DMS114 treated with DMSO at 0.1 percent for 48 hours (cell line): Measurements from ENCODE around the gene RAB39B.

Source experiments
- DNase-seq: peaks from one replicate; lab custom pipeline; 2025; ENCODE audit not compliant: unreplicated experiment; lab: John Stamatoyannopoulos, UW

The RAB39B gene

DNA sequence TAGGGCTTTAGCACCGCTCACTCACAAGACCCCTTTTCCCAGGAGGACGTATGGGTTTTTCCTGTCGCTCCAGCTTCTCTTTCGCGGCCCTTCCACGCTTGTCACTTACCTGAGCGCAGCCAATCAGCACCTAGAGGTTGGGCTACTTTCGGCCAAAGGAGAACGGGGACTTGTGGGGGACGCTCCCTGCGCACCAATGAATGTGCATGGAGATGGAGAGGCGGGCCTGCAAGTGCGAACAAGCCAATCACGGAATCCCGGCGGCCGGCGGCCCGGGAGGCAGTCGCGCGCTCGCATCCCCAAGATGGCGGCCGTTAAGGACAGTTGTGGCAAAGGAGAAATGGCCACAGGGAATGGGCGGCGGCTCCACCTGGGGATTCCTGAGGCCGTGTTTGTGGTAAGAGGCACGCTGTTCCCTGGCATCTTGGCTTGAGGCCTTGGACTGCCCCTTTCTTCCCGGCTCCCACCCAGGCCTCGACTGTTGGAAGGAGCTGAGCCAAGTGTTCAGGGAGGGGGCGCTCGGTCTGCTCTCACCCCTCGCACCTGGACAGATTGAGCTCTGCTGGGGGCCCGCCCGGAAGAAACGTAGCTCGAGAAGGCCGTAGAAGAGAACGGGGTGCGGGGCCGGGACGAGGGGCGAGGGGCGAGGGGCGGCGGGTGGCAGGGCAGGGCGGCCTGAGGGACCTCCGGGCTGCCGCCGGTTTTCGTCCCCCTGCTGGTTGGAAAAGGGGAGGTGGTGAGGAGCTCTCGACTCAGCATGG, 47.9 kb downstream of the RAB39B start, which contains the start of gene VBP1:
Gene VBP1, plus strand, starts transcription at position 282 of the 761 bp plus-strand sequence. Its CDS starts 23 bp downstream, at position 305.
- peak; percentile 80 for DNase-seq

DNA sequence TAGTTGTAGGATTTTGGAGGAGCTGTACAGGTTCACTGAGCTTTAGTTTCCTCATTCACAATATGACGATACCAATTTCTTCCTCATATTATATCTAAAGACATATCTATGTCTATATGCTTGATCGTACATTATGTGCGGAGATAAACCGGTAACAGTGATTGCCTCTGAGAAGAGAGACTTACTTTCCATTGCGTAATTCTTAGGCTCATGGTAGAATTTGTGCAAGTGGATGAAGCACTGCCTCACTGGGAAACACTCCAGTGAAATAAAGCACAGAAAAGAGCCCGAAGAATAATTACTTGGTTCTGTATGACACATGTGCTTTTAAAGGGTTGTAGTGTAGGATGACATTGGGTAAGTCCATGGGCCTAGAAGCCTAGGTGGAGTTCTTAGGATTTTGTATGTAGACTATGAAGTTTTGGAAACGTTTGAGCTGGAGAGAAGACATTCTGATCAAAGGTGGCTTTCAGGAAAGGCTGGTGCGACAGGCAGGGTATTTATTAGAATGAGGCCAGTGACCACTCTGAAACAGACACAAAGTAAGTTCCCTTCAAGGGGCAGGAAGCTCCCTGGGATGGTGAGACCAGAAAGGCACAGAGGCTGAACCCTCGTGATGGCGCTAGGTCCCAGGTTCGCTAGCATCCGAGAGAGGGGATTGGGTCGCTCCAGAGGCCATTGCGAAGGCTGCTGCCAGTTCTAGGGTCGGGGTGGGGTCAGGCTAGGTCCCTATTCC, 48.7 kb downstream of the RAB39B start:
- DNase-seq: no peak

DNA sequence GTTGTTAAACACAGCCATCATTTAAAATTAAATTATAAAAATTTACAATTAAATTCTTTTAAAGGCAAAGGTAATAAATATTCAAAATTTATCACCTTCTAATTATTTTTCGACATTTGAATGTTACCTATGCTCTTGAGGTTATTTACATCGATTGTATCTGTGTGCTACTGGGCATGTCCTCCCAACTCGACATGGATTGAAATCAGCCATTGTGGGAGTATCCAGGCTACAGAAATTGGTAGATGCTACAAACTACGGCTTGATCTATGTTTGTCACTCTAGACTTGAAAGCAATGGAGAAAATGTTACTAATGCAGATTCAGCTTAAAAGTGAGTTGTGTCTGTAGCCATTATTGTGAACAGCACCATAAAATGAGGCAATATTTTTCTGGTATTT, 50.6 kb downstream of the RAB39B start:
- DNase-seq: no peak

DNA sequence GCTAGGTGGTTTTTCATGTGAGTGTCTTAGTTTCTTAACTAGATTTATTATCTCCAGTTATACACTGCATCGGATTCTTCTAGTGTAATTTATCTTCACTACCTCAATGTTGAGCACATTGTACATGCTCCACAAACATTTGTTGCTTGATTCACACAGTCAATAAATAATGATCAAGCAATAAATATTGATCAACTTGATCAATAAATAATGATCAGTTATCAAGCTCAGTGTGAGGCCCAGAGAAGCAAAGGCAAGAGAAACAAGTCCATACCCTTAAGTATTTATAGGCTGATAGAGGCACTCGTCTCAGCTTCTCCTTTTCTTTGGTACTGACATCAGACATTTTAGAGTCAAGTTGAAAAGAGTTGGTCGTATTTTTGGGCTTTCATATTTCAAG, 53.1 kb downstream of the RAB39B start:
- DNase-seq: no peak
